Measurements from ENCODE around the gene FRS3.

GRCh38 chr6:41790045-41790444, 10.3 kb upstream of the FRS3 start:
- TF ChIP-seq ZSCAN30 (CRISPR knock-in tag; IDR thresholded peaks at IDR 0.05) (no peak), POLR2A (IDR thresholded peaks at IDR 0.05; ENCODE audit: insufficient read depth in 1 of 2, low read depth in 2 of 2, low read length in 2 of 2) (peak in 1 of 2 experiments; percentile 43; a peak in 1 of 4 replicates), POLR2AphosphoS5 (IDR thresholded peaks at IDR 0.05; ENCODE audit: low read depth, low read length) (no peak), CHD4 (IDR thresholded peaks at IDR 0.05; ENCODE audit: borderline replicate concordance, low read length) (no peak), KLF6 (CRISPR knock-in tag; IDR thresholded peaks at IDR 0.05) (no peak), STAT6 (CRISPR knock-in tag; IDR thresholded peaks at IDR 0.05; ENCODE audit: borderline replicate concordance) (no peak)
